Tibial nerve (tissue), 4 donors: ENCODE data around the gene ABCA13. TPM values are rescaled to one million over a fixed set of nuclear protein-coding genes. Genes with fewer than 3 reads are reported as not detected.

Experiments used
- DNase-seq, 2 donors: peaks; one replicate each; pipeline ENCODE4 v3.0.0-alpha.2; 2019; ENCODE audit warnings: low spot score in 2 of 2
- H3K27ac ChIP-seq, 4 donors: fragments of 200-600 bp; sonication (generic) in 3 of 4; one replicate each; pipeline ENCODE4 v1.5.1; 2017 to 2019; ENCODE audit warnings: mild to moderate bottlenecking in 1 of 4
- H3K27me3 ChIP-seq, 2 donors: fragments of 200-600 bp; sonication (generic) in 1 of 2; one replicate each; pipeline versions ENCODE4 v1.5.1 to v1.6.0; 2017 to 2019
- H3K36me3 ChIP-seq, 3 donors: fragments of 200-600 bp; sonication (generic); one replicate each; pipeline ENCODE4 v1.5.1; 2018 to 2019
- H3K4me1 ChIP-seq, 4 donors: fragments of 200-600 bp; sonication (generic) in 3 of 4; one replicate each; pipeline ENCODE4 v1.5.1; 2017 to 2019
- H3K4me3 ChIP-seq, 4 donors: fragments of 200-600 bp; sonication (generic) in 3 of 4; one replicate each; pipeline ENCODE4 v1.5.1; 2017 to 2019; ENCODE audit warnings: mild to moderate bottlenecking in 1 of 4, moderate library complexity in 1 of 4
- H3K9me3 ChIP-seq, 4 donors: fragments of 200-600 bp; sonication (generic) in 3 of 4; one replicate each; pipeline ENCODE4 v1.5.1; 2017 to 2019
- EP300 ChIP-seq, 2 donors: sonication (generic); formaldehyde crosslinking; IDR thresholded peaks; one replicate each; pipeline ENCODE4 v1.6.1; 2017; ENCODE audit warnings: antibody characterized with exemption in 2 of 2, mild to moderate bottlenecking in 1 of 2
- POLR2A ChIP-seq, 2 donors: fragments of 450-650 bp; IDR thresholded peaks; one replicate each; pipeline ENCODE4 v1.6.1; 2017; ENCODE audit warnings: antibody characterized with exemption in 2 of 2, mild to moderate bottlenecking in 2 of 2, moderate library complexity in 2 of 2
- WGBS, 2 donors: methylation state at CpG; one replicate each; pipeline ENCODE4 v1.1.5; 2018; 5-methylcytosine and 5-hydroxymethylcytosine counted together
- total RNA-seq, 4 donors: library from RNA; depleted of rRNA; stranded (reverse); fragments of >200 nt; gene quantifications; one replicate each; pipeline ENCODE4 v1.1.0, GENCODE V29; 2016
- TF ChIP-seq, protein P1 (sequence below), 5 experiments: fragments of 200-600 bp in 3 of 5; fragments of 450-650 bp in 2 of 5; sonication (generic) in 3 of 5; IDR thresholded peaks; one replicate each; pipeline ENCODE4 v1.5.1; 2016 to 2019; ENCODE audit warnings: antibody characterized with exemption in 5 of 5, mild to moderate bottlenecking in 3 of 5, moderate library complexity in 2 of 5

The ABCA13 gene
- total RNA-seq, 4 donors from 2014 or later = 0.90 to 4.6 (median 3.6) TPM

DNA sequence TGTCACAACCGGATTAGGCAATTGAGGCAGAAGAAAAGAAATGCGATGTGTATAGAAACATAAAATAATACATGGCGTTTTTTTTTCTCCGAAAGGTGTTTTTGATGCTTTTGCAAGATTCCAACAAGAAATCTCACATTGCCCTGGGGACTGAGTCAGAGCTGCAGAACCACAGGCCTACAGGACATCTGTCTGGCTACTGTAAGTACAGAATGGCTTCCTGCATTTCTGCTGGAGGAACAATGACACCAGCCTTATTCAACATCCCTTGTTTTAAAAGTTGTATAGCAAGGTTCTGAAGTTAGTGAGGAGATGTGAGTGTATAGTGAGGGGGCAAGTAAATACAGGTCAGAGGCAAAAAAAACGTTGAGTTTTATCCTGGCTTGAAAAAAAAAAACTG lies 256.4 kb downstream of the ABCA13 start:
- Histone ChIP-seq H3K27me3 (no peaks in the 10 kb centered on the region), H3K36me3 (no peaks in the 10 kb centered on the region), H3K9me3 (no peaks in the 10 kb centered on the region), H3K4me1 (no peaks in the 10 kb centered on the region), H3K4me3 (no peak overlapping the region), H3K27ac (no peak overlapping the region)
- no peak for DNase-seq
- TF ChIP-seq POLR2A (IDR thresholded peaks at IDR 0.05) (no peak), EP300 (IDR thresholded peaks at IDR 0.05) (no peak)
- TF ChIP-seq, protein P1, sequence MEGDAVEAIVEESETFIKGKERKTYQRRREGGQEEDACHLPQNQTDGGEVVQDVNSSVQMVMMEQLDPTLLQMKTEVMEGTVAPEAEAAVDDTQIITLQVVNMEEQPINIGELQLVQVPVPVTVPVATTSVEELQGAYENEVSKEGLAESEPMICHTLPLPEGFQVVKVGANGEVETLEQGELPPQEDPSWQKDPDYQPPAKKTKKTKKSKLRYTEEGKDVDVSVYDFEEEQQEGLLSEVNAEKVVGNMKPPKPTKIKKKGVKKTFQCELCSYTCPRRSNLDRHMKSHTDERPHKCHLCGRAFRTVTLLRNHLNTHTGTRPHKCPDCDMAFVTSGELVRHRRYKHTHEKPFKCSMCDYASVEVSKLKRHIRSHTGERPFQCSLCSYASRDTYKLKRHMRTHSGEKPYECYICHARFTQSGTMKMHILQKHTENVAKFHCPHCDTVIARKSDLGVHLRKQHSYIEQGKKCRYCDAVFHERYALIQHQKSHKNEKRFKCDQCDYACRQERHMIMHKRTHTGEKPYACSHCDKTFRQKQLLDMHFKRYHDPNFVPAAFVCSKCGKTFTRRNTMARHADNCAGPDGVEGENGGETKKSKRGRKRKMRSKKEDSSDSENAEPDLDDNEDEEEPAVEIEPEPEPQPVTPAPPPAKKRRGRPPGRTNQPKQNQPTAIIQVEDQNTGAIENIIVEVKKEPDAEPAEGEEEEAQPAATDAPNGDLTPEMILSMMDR (IDR thresholded peaks at IDR 0.05) = no peak
- WGBS, 2 donors = 84 to 86% methylated on average over 5 of the region's 5 CpGs

DNA sequence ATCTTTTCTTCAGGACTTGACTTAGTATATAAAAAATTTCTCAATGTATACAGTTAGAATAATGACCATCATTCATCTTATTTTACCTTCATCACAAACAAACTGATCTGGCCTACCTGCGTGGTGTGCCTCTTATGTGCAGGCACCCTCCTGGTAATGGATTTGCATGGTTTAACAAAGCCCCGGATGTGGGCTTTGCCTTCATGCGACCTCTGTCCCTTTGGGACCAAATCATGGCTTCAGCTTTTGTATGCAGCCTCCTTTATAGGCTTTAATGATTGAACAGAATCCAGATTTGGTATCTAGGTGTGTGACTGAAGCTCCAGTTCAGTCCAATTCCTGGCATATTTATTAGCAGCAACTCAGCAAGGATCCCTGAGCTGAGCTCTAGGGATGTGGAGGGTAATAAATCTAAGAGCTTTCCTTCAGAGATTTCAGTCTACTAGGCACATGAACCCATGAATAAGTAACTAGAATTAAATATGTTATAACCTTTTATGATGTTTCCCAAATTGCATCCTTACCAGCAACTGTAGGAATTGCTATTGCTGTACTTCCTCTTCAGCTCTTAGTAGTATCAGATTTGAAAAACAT lies 256.9 kb downstream of the ABCA13 start:
- H3K27me3 ChIP-seq = no peaks in the 10 kb centered on the region
- WGBS, 2 donors = 60 to 63% methylated on average over 3 of the region's 3 CpGs
- no peak overlapping the region for H3K4me3 ChIP-seq
- no peaks in the 10 kb centered on the region for H3K9me3 ChIP-seq
- H3K36me3 ChIP-seq = no peaks in the 10 kb centered on the region
- no peak for DNase-seq
- no peak overlapping the region for H3K27ac ChIP-seq
- H3K4me1 ChIP-seq = no peaks in the 10 kb centered on the region
- TF ChIP-seq, protein P1 (IDR thresholded peaks at IDR 0.05) = no peak
- TF ChIP-seq EP300 (IDR thresholded peaks at IDR 0.05) (no peak), POLR2A (IDR thresholded peaks at IDR 0.05) (no peak)

DNA sequence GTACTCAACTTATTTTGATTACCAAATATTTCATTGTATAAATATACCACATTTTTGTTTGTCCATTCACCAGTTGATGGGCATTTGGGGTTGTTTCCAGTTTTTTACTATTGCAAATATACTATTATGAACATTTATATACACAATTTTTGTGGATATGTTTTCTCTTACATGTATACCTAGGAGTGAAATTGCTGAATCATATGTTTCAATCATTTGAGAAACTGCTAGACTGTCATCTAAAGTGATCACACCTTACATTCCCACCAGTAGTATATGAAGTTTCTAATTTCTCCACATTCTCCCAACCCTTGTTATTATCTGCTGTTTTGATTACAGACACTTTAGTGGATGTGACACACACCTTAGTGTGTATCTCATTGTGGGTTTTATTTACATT lies 257.9 kb downstream of the ABCA13 start:
- no peak overlapping the region for H3K4me3 ChIP-seq
- H3K36me3 ChIP-seq = no peaks in the 10 kb centered on the region
- H3K9me3 ChIP-seq = no peaks in the 10 kb centered on the region
- DNase-seq = no peak
- no peaks in the 10 kb centered on the region for H3K4me1 ChIP-seq
- no peaks in the 10 kb centered on the region for H3K27me3 ChIP-seq
- no peak overlapping the region for H3K27ac ChIP-seq
- TF ChIP-seq, protein P1 (IDR thresholded peaks at IDR 0.05) = no peak
- no peak for TF ChIP-seq POLR2A (IDR thresholded peaks at IDR 0.05)
- TF ChIP-seq EP300 (IDR thresholded peaks at IDR 0.05) = no peak

DNA sequence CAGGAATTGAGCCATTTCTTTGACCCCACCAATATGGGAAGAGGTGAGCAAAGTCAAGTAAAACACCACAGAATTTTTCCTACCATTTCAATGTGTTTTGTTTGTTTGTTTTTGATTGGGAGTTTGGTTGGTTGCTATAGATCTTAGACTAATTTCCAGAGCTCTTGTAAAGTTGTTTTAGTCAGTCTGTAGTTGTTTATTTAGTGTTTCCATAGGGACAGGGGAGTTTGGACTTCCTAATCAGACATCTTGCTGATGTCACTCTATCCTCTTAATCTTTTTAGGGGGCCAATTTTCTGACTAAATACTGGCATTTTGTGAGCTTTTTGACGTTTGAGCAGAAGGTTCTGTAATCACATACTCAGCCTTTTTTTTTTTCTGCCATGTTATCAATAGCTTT lies 266.9 kb downstream of the ABCA13 start:
- Histone ChIP-seq H3K27ac (no peak overlapping the region), H3K4me1 (no peaks in the 10 kb centered on the region), H3K9me3 (no peaks in the 10 kb centered on the region), H3K27me3 (peaks cover 0 to 2% of the 10 kb centered on the region in 2 donors), H3K36me3 (no peaks in the 10 kb centered on the region), H3K4me3 (no peak overlapping the region)
- TF ChIP-seq, protein P1 (IDR thresholded peaks at IDR 0.05) = no peak
- no peak for TF ChIP-seq EP300 (IDR thresholded peaks at IDR 0.05)
- no peak for TF ChIP-seq POLR2A (IDR thresholded peaks at IDR 0.05)
- 24 to 29% methylated on average over 1 of the region's 1 CpG for WGBS, 2 donors
- DNase-seq = no peak

DNA sequence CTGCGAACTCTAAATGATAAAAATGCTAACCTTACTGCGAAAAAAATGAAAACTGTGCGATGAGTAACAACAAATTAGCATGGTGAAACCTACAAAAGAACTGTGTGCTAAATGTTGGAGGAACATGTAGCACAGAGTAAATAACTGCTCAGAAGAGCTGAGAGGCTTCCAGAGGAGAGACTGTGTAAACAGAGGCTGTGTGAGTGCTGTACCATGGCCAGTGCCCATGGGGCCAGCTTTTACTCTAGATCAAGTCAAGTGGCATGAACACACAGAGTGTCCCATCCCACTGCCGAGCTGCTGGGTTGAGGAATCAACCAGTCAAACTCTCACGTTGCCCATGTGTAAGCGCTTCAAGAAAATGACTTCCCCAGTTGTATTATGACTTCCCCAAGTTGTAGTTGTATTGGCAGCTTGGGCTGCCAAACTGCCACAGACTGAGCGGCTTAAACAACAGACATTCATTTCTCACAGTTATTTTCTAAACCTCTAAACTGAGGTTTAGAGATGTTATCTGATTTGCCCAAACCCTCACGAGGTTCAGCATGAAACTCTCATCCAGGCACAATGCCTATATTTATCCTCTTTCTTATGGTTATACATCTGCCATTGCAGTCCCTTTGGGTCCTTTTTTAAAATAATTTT lies 270.7 kb downstream of the ABCA13 start:
- H3K27ac ChIP-seq = no peak overlapping the region
- no peaks in the 10 kb centered on the region for H3K4me1 ChIP-seq
- no peak for DNase-seq
- H3K4me3 ChIP-seq = no peak overlapping the region
- WGBS, 2 donors = 87% methylated on average over 8 of the region's 8 CpGs
- peaks cover 0 to 5% (median 0%) of the 10 kb centered on the region in 4 donors for H3K9me3 ChIP-seq
- TF ChIP-seq POLR2A (IDR thresholded peaks at IDR 0.05) (no peak), EP300 (IDR thresholded peaks at IDR 0.05) (no peak)
- TF ChIP-seq, protein P1 (IDR thresholded peaks at IDR 0.05) = no peak
- no peaks in the 10 kb centered on the region for H3K36me3 ChIP-seq
- H3K27me3 ChIP-seq = peaks cover 0 to 2% of the 10 kb centered on the region in 2 donors
